CD4-positive, CD25-positive, alpha-beta regulatory T cell (primary cell): ENCODE data around the gene CABLES1. TPM values are rescaled to one million over a fixed set of nuclear protein-coding genes. Genes with fewer than 3 reads are reported as not detected.

Experiments used
- ATAC-seq, 2 donors: fragments of 150-1000 bp; cut with Tn5 transposase; one replicate each; pipeline ENCODE4 v1.10.0; 2021; ENCODE audit warnings: low read depth in 2 of 2, moderate number of reproducible peaks in 2 of 2, moderate library complexity in 1 of 2
- DNase-seq, 3 donors: peaks; one replicate each; pipeline versions ENCODE4 v3.0.0 to v3.0.0-alpha.2; 2012 to 2022; ENCODE audit warnings: mixed read lengths in 1 of 3
- H3K27ac ChIP-seq: one replicate; pipeline ENCODE4 v1.7.0; 2013; ENCODE audit warnings: mild to moderate bottlenecking, low read length; ENCODE audit not compliant: insufficient read depth, poor library complexity, severe bottlenecking
- H3K27me3 ChIP-seq: one replicate; pipeline ENCODE4 v1.7.0; 2013; ENCODE audit warnings: low read length; ENCODE audit not compliant: control insufficient read depth, insufficient read depth
- H3K36me3 ChIP-seq: one replicate; pipeline ENCODE4 v1.7.0; 2013; ENCODE audit warnings: mild to moderate bottlenecking, low read length, moderate library complexity; ENCODE audit not compliant: control insufficient read depth, insufficient read depth
- H3K4me1 ChIP-seq: 2 replicates; pipeline ENCODE4 v1.7.0; 2013; ENCODE audit warnings: mild to moderate bottlenecking, low read length; ENCODE audit not compliant: insufficient read depth, control insufficient read depth, poor library complexity, severe bottlenecking
- H3K4me3 ChIP-seq: one replicate; pipeline ENCODE4 v1.7.0; 2013; ENCODE audit warnings: low read depth, mild to moderate bottlenecking, low read length, moderate library complexity
- H3K9me3 ChIP-seq, 2 experiments: 1 replicate in 1 of 2; 2 replicates in 1 of 2; pipeline ENCODE4 v1.7.0; 2013; ENCODE audit warnings: low read length in 2 of 2, mild to moderate bottlenecking in 1 of 2, moderate library complexity in 1 of 2; ENCODE audit not compliant: control insufficient read depth in 2 of 2
- H3K27ac Mint-ChIP-seq, 3 donors: one replicate each; pipeline ENCODE4 v1.8.0; 2020 to 2022; ENCODE audit warnings: mild to moderate bottlenecking in 3 of 3, mixed read lengths in 3 of 3, moderate library complexity in 2 of 3
- H3K27me3 Mint-ChIP-seq: one replicate; pipeline ENCODE4 v1.8.0; 2022; ENCODE audit warnings: mild to moderate bottlenecking, mixed read lengths
- H3K36me3 Mint-ChIP-seq: one replicate; pipeline ENCODE4 v1.8.0; 2020; ENCODE audit warnings: mixed read lengths
- H3K4me1 Mint-ChIP-seq, 4 donors: one replicate each; pipeline ENCODE4 v1.8.0; 2020 to 2022; ENCODE audit warnings: mixed read lengths in 4 of 4, mild to moderate bottlenecking in 1 of 4
- H3K4me3 Mint-ChIP-seq, 4 donors: one replicate each; pipeline ENCODE4 v1.8.0; 2020 to 2022; ENCODE audit warnings: mild to moderate bottlenecking in 4 of 4, mixed read lengths in 4 of 4, moderate library complexity in 3 of 4
- H3K9me3 Mint-ChIP-seq, 7 donors: one replicate each; pipeline ENCODE4 v1.8.0; 2020 to 2022; ENCODE audit warnings: mixed read lengths in 7 of 7, mild to moderate bottlenecking in 3 of 7, moderate library complexity in 2 of 7
- polyA plus RNA-seq, 4 donors: library from polyadenylated mRNA; unstranded; fragments of 300-500 nt; fragmentation: Illumina TruSeq; gene quantifications; one replicate each; pipeline ENCODE4 v1.2.3, GENCODE V29; 2021
- total RNA-seq: library from RNA; stranded (reverse); gene quantifications from one replicate; pipeline ENCODE4 v1.2.3, GENCODE V29; 2022

The CABLES1 gene
- total and polyA plus RNA-seq, 5 donors from 2014 or later, result 0.46 to 5.4 TPM; not detected in 3

- Mint-ChIP-seq H3K27ac (peak overlapping the region in 1 of 3 donors; percentile 52), H3K9me3 (peaks cover 0 to 18% (median 6%) of the 10 kb centered on the region in 7 donors), H3K4me1 (no peaks in the 10 kb centered on the region), H3K4me3 (no peak overlapping the region), H3K36me3 (peaks cover 9% of the 10 kb centered on the region), H3K27me3 (no peaks in the 10 kb centered on the region)
- Histone ChIP-seq H3K36me3 (no peaks in the 10 kb centered on the region), H3K27me3 (no peaks in the 10 kb centered on the region), H3K4me3 (no peak overlapping the region), H3K4me1 (no peaks in the 10 kb centered on the region), H3K9me3 (peaks cover 3 to 7% of the 10 kb centered on the region in 2 experiments), H3K27ac (no peak overlapping the region)
- ATAC-seq (no peak), DNase-seq (no peak)
These were observed 139.6 kb downstream of the CABLES1 start for GRCh38 chr18:23274638-23275482.

GRCh38 chr18:23276451-23276850 is 141.2 kb downstream of the CABLES1 start:
- ATAC-seq, result no peak

GRCh38 chr18:23277399-23277798 is 142.1 kb downstream of the CABLES1 start:
- H3K27ac Mint-ChIP-seq, result no peak overlapping the region
- H3K36me3 Mint-ChIP-seq, result peaks cover 6% of the 10 kb centered on the region
- H3K9me3 Mint-ChIP-seq, result peaks cover 0 to 6% (median 2%) of the 10 kb centered on the region in 7 donors
- Histone ChIP-seq H3K27ac (no peak overlapping the region), H3K36me3 (no peaks in the 10 kb centered on the region), H3K4me3 (no peak overlapping the region), H3K27me3 (no peaks in the 10 kb centered on the region), H3K4me1 (no peaks in the 10 kb centered on the region), H3K9me3 (no peaks in the 10 kb centered on the region)
- ATAC-seq (no peak), DNase-seq (no peak)
- H3K27me3 Mint-ChIP-seq, result no peaks in the 10 kb centered on the region
- H3K4me3 Mint-ChIP-seq, result no peak overlapping the region
- H3K4me1 Mint-ChIP-seq, result no peaks in the 10 kb centered on the region

More at GRCh38 chr18:23276451-23276850, 141.2 kb downstream of the CABLES1 start:
- Histone ChIP-seq H3K4me3 (no peak overlapping the region), H3K9me3 (no peaks in the 10 kb centered on the region), H3K27ac (no peak overlapping the region), H3K27me3 (no peaks in the 10 kb centered on the region), H3K4me1 (no peaks in the 10 kb centered on the region), H3K36me3 (no peaks in the 10 kb centered on the region)
- DNase-seq, result no peak
- no peaks in the 10 kb centered on the region for H3K4me1 Mint-ChIP-seq
- H3K27me3 Mint-ChIP-seq, result no peaks in the 10 kb centered on the region
- no peak overlapping the region for H3K4me3 Mint-ChIP-seq
- peaks cover 6% of the 10 kb centered on the region for H3K36me3 Mint-ChIP-seq
- H3K27ac Mint-ChIP-seq, result no peak overlapping the region
- H3K9me3 Mint-ChIP-seq, result peaks cover 0 to 6% (median 4%) of the 10 kb centered on the region in 7 donors

GRCh38 chr18:23279931-23280330 is 144.6 kb downstream of the CABLES1 start:
- Histone ChIP-seq H3K4me3 (no peak overlapping the region), H3K27me3 (no peaks in the 10 kb centered on the region), H3K4me1 (no peaks in the 10 kb centered on the region), H3K9me3 (no peaks in the 10 kb centered on the region), H3K27ac (no peak overlapping the region), H3K36me3 (no peaks in the 10 kb centered on the region)
- H3K4me1 Mint-ChIP-seq, result no peaks in the 10 kb centered on the region
- peaks cover 6% of the 10 kb centered on the region for H3K36me3 Mint-ChIP-seq
- ATAC-seq (no peak), DNase-seq (no peak)
- no peaks in the 10 kb centered on the region for H3K27me3 Mint-ChIP-seq
- no peak overlapping the region for H3K27ac Mint-ChIP-seq
- no peak overlapping the region for H3K4me3 Mint-ChIP-seq
- H3K9me3 Mint-ChIP-seq, result peaks cover 0 to 6% (median 2%) of the 10 kb centered on the region in 7 donors

GRCh38 chr18:23280844-23281243 is 145.6 kb downstream of the CABLES1 start:
- H3K27ac Mint-ChIP-seq, result no peak overlapping the region
- Histone ChIP-seq H3K27me3 (no peaks in the 10 kb centered on the region), H3K27ac (no peak overlapping the region), H3K4me1 (no peaks in the 10 kb centered on the region), H3K36me3 (no peaks in the 10 kb centered on the region), H3K9me3 (no peaks in the 10 kb centered on the region), H3K4me3 (no peak overlapping the region)
- peaks cover 0 to 6% (median 2%) of the 10 kb centered on the region in 7 donors for H3K9me3 Mint-ChIP-seq
- no peak for ATAC-seq
- H3K4me1 Mint-ChIP-seq, result no peaks in the 10 kb centered on the region
- no peak for DNase-seq
- H3K27me3 Mint-ChIP-seq, result no peaks in the 10 kb centered on the region
- no peak overlapping the region for H3K4me3 Mint-ChIP-seq
- H3K36me3 Mint-ChIP-seq, result peaks cover 6% of the 10 kb centered on the region

- no peak overlapping the region for H3K27ac ChIP-seq
- DNase-seq (no peak), ATAC-seq (no peak)
- no peaks in the 10 kb centered on the region for H3K4me1 Mint-ChIP-seq
- no peaks in the 10 kb centered on the region for H3K36me3 ChIP-seq
- no peaks in the 10 kb centered on the region for H3K4me1 ChIP-seq
- H3K27me3 ChIP-seq, result no peaks in the 10 kb centered on the region
- no peak overlapping the region for H3K27ac Mint-ChIP-seq
- H3K9me3 ChIP-seq, result no peaks in the 10 kb centered on the region
- H3K4me3 ChIP-seq, result no peak overlapping the region
- no peaks in the 10 kb centered on the region for H3K27me3 Mint-ChIP-seq
- H3K9me3 Mint-ChIP-seq, result peaks cover 0 to 6% (median under 1%) of the 10 kb centered on the region in 7 donors
- no peak overlapping the region for H3K4me3 Mint-ChIP-seq
- H3K36me3 Mint-ChIP-seq, result peaks cover 6% of the 10 kb centered on the region
These were observed 146.5 kb downstream of the CABLES1 start for GRCh38 chr18:23281626-23282436.

- no peak overlapping the region for H3K27ac Mint-ChIP-seq
- DNase-seq (no peak), ATAC-seq (no peak)
- no peaks in the 10 kb centered on the region for H3K27me3 Mint-ChIP-seq
- no peak overlapping the region for H3K4me3 Mint-ChIP-seq
- H3K4me1 Mint-ChIP-seq, result no peaks in the 10 kb centered on the region
- Histone ChIP-seq H3K27ac (no peak overlapping the region), H3K27me3 (no peaks in the 10 kb centered on the region), H3K36me3 (no peaks in the 10 kb centered on the region), H3K9me3 (no peaks in the 10 kb centered on the region), H3K4me1 (no peaks in the 10 kb centered on the region), H3K4me3 (no peak overlapping the region)
- H3K36me3 Mint-ChIP-seq, result peaks cover 4% of the 10 kb centered on the region
- peaks cover 0 to 4% (median 0%) of the 10 kb centered on the region in 7 donors for H3K9me3 Mint-ChIP-seq
These were observed 147.1 kb downstream of the CABLES1 start for GRCh38 chr18:23282437-23282781.
